Renal cortex interstitium (tissue), 3 donors: ENCODE results near the gene TXLNG. TPM values are rescaled to one million over a fixed set of nuclear protein-coding genes. Genes with fewer than 3 reads are reported as not detected.

Source experiments
- polyA plus RNA-seq, 3 donors: library from polyadenylated mRNA; unstranded; fragments of 120-200 nt; gene quantifications; one replicate each; pipeline ENCODE4 v1.2.1, GENCODE V29; 2013; ENCODE audit not compliant: insufficient read length in 3 of 3

The TXLNG gene
- polyA plus RNA-seq, 3 donors: 15.4 to 20.1 (median 19.8) TPM

Other genes starting within 250 kb of the TXLNG start
- not detected for gene S100G, start 136.3 kb upstream of the TXLNG start, polyA plus RNA-seq
- gene CTPS2, start 73.8 kb upstream of the TXLNG start, polyA plus RNA-seq: 10 to 100 TPM; 34.8 to 43.6 (median 42.4) TPM
- 10 to 100 TPM; 29.2 to 43.5 (median 39.5) TPM for gene SYAP1, start 66.9 kb upstream of the TXLNG start, polyA plus RNA-seq
- 100 to 1,000 TPM; 205 to 232 (median 206) TPM for gene RBBP7, start 83.9 kb downstream of the TXLNG start, polyA plus RNA-seq
- gene REPS2, start 160.2 kb downstream of the TXLNG start, polyA plus RNA-seq: 10 to 100 TPM; 11.8 to 20.3 (median 17.9) TPM